ENCODE data around the gene CA11. TPM values are rescaled to one million over a fixed set of nuclear protein-coding genes. Genes with fewer than 3 reads are reported as not detected.

Gene CA11
- total and polyA plus RNA-seq, 2 donors (not counting 1 experiment from before 2014, with no cell fraction given) = 1.7 to 4.1 TPM

- Histone ChIP-seq H2AFZ (ENCODE audit: low read length) (no peak overlapping the region), H3K79me2 (ENCODE audit: control insufficient read depth, insufficient read depth, low read length) (no peaks in the 10 kb centered on the region), H3K4me2 (ENCODE audit: extremely low read depth, insufficient read depth, low read length) (no peak overlapping the region), H3K4me3 (replicated peaks in 1 of 4; ENCODE audit: control extremely low read depth in 1 of 4, insufficient read depth in 1 of 4, low read depth in 3 of 4, low read length in 4 of 4) (no peak overlapping the region), H3K4me1 (ENCODE audit: control insufficient read depth, extremely low read depth, insufficient read depth, low read length) (peaks cover 8% of the 10 kb centered on the region), H4K20me1 (ENCODE audit: control insufficient read depth, extremely low read depth, insufficient read depth, low read length) (no peaks in the 10 kb centered on the region), H3K27ac (ENCODE audit: insufficient read depth, low read length) (no peak overlapping the region), H3K9me3 (ENCODE audit: control insufficient read depth, insufficient read depth, low read depth, low read length) (no peaks in the 10 kb centered on the region), H3K9ac (ENCODE audit: insufficient read depth, low read length) (no peak overlapping the region), H3K36me3 (ENCODE audit: control insufficient read depth, insufficient read depth, low read length) (no peaks in the 10 kb centered on the region), H3K27me3 (ENCODE audit: control insufficient read depth, insufficient read depth, low read length) (no peaks in the 10 kb centered on the region)
- TF ChIP-seq EZH2 (IDR thresholded peaks at IDR 0.05; ENCODE audit: low read length, missing control alignments) (no peak), CTCF (conservative IDR thresholded peaks at IDR 0.05 in 1 of 2, IDR thresholded peaks at IDR 0.05 in 1 of 2; ENCODE audit: low read depth in 1 of 2, low read length in 2 of 2) (no peak)
- no peak for DNase-seq (ENCODE audit: low read depth in 2 of 2)
Observed at GRCh38 chr19:48642862-48643261, 3.1 kb downstream of the CA11 start.

- no peak overlapping the region for H3K9ac ChIP-seq (ENCODE audit: insufficient read depth, low read length)
- DNase-seq (ENCODE audit: low read depth in 2 of 2) = no peak
- no peaks in the 10 kb centered on the region for H3K79me2 ChIP-seq (ENCODE audit: control insufficient read depth, insufficient read depth, low read length)
- peaks cover 11% of the 10 kb centered on the region for H3K4me1 ChIP-seq (ENCODE audit: control insufficient read depth, extremely low read depth, insufficient read depth, low read length)
- no peak overlapping the region for H3K27ac ChIP-seq (ENCODE audit: insufficient read depth, low read length)
- no peak overlapping the region for H2AFZ ChIP-seq (ENCODE audit: low read length)
- no peaks in the 10 kb centered on the region for H3K36me3 ChIP-seq (ENCODE audit: control insufficient read depth, insufficient read depth, low read length)
- no peak overlapping the region for H3K4me2 ChIP-seq (ENCODE audit: extremely low read depth, insufficient read depth, low read length)
- no peaks in the 10 kb centered on the region for H3K27me3 ChIP-seq (ENCODE audit: control insufficient read depth, insufficient read depth, low read length)
- no peaks in the 10 kb centered on the region for H3K9me3 ChIP-seq (ENCODE audit: control insufficient read depth, insufficient read depth, low read depth, low read length)
- H3K4me3 ChIP-seq (replicated peaks in 1 of 4; ENCODE audit: control extremely low read depth in 1 of 4, insufficient read depth in 1 of 4, low read depth in 3 of 4, low read length in 4 of 4) = no peak overlapping the region
- H4K20me1 ChIP-seq (ENCODE audit: control insufficient read depth, extremely low read depth, insufficient read depth, low read length) = no peaks in the 10 kb centered on the region
- TF ChIP-seq CTCF (conservative IDR thresholded peaks at IDR 0.05 in 1 of 2, IDR thresholded peaks at IDR 0.05 in 1 of 2; ENCODE audit: low read depth in 1 of 2, low read length in 2 of 2) (no peak), EZH2 (IDR thresholded peaks at IDR 0.05; ENCODE audit: low read length, missing control alignments) (no peak)
Observed at GRCh38 chr19:48641850-48642249, 4.1 kb downstream of the CA11 start.

GRCh38 chr19:48639483-48640375 lies 6.3 kb downstream of the CA11 start:
- no peak for DNase-seq (ENCODE audit: low read depth in 2 of 2)
- H3K27me3 ChIP-seq (ENCODE audit: control insufficient read depth, insufficient read depth, low read length) = no peaks in the 10 kb centered on the region
- no peaks in the 10 kb centered on the region for H4K20me1 ChIP-seq (ENCODE audit: control insufficient read depth, extremely low read depth, insufficient read depth, low read length)
- peak overlapping the region; percentile 46 for H2AFZ ChIP-seq (ENCODE audit: low read length)
- TF ChIP-seq CTCF (conservative IDR thresholded peaks at IDR 0.05 in 1 of 2, IDR thresholded peaks at IDR 0.05 in 1 of 2; ENCODE audit: low read depth in 1 of 2, low read length in 2 of 2) (no peak), EZH2 (IDR thresholded peaks at IDR 0.05; ENCODE audit: low read length, missing control alignments) (no peak)
- H3K4me1 ChIP-seq (ENCODE audit: control insufficient read depth, extremely low read depth, insufficient read depth, low read length) = peaks cover 18% of the 10 kb centered on the region
- no peaks in the 10 kb centered on the region for H3K79me2 ChIP-seq (ENCODE audit: control insufficient read depth, insufficient read depth, low read length)
- H3K27ac ChIP-seq (ENCODE audit: insufficient read depth, low read length) = no peak overlapping the region
- no peaks in the 10 kb centered on the region for H3K36me3 ChIP-seq (ENCODE audit: control insufficient read depth, insufficient read depth, low read length)
- H3K4me3 ChIP-seq (replicated peaks in 1 of 4; ENCODE audit: control extremely low read depth in 1 of 4, insufficient read depth in 1 of 4, low read depth in 3 of 4, low read length in 4 of 4) = no peak overlapping the region
- H3K9me3 ChIP-seq (ENCODE audit: control insufficient read depth, insufficient read depth, low read depth, low read length) = no peaks in the 10 kb centered on the region
- no peak overlapping the region for H3K9ac ChIP-seq (ENCODE audit: insufficient read depth, low read length)
- no peak overlapping the region for H3K4me2 ChIP-seq (ENCODE audit: extremely low read depth, insufficient read depth, low read length)
